ENCODE data around the gene UGT8. TPM values are rescaled to one million over a fixed set of nuclear protein-coding genes. Genes with fewer than 3 reads are reported as not detected.

The UGT8 gene
- polyA plus RNA-seq, 1 experiment: not detected

DNA sequence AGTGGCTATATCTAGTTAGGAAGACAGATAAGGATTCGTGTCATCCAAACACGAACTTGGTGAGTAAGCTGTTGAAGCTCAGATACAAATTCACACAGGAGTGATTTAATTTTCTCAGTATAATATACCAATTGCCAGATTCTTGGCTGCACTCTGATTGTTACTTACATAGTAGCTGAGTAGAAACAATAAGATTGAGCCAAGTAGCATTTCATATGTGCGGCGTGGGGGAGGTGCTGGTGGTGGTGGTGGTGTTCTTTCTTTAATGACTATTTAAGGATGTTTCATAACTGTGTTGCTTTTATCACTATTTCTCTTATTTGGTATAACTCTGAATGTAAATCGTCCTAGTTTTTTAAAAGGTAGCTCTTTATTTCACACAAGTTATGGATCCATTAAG, 102.9 kb downstream of the UGT8 start:
- H3K9me3 ChIP-seq (ENCODE audit: control insufficient read depth, insufficient read depth, low read length): no peaks in the 10 kb centered on the region
- no peak for DNase-seq (ENCODE audit: low read depth, low spot score)
- TF ChIP-seq CTCF (IDR thresholded peaks at IDR 0.05; ENCODE audit: low read depth, low read length): no peak
- H3K27ac ChIP-seq (ENCODE audit: low read depth, low read length): no peak overlapping the region
- ChIA-PET POLR2A (no interaction called here), CTCF (no interaction called here)
- H3K4me3 ChIP-seq (ENCODE audit: low read depth, low read length): no peak overlapping the region
- H3K27me3 ChIP-seq (ENCODE audit: control insufficient read depth, insufficient read depth, low read length): no peaks in the 10 kb centered on the region

DNA sequence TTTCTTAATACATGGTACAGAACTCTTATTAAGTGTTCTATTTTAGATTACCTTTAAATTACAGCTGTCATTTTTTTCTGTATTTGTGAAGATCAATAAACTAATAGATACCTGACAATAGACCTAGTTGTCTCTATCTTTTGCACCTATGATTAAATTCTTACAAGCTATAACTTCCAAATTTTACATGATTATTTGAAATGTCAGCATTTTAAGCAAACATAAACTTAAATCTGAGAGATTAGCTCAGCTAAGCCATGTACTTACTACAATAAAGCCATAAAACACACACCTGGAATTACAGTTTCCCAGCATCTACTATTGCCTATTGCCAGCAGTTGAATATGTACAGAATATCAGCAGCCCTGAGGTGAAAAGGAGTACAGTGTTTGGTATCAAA, 118.8 kb downstream of the UGT8 start:
- no peak for TF ChIP-seq CTCF (IDR thresholded peaks at IDR 0.05; ENCODE audit: low read depth, low read length)
- H3K27me3 ChIP-seq (ENCODE audit: control insufficient read depth, insufficient read depth, low read length): no peaks in the 10 kb centered on the region
- ChIA-PET POLR2A (no interaction called here), CTCF (no interaction called here)
- H3K27ac ChIP-seq (ENCODE audit: low read depth, low read length): no peak overlapping the region
- no peak for DNase-seq (ENCODE audit: low read depth, low spot score)
- H3K4me3 ChIP-seq (ENCODE audit: low read depth, low read length): no peak overlapping the region
- no peaks in the 10 kb centered on the region for H3K9me3 ChIP-seq (ENCODE audit: control insufficient read depth, insufficient read depth, low read length)

DNA sequence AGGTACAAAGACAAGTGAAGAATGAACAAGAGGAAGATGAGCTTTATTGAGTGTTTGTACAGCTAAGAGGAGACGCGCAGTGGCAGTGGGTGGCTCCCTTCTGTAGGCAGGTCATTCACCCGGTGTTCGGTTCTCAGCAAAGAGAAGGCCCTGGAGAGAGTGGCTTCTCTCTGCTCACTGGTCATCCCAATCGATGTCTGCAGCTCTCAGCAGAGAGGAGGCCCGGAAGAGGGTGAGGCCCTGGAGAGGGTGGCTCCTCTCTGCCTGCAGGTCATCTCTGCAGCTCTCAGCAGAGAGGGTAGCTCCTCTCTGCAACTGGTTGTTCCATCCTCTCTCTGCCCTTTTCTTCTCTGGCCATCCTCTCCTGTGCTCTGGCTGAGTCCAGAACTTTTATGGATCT, 126.5 kb downstream of the UGT8 start:
- H3K4me3 ChIP-seq (ENCODE audit: low read depth, low read length): no peak overlapping the region
- ChIA-PET CTCF (no interaction called here), POLR2A (no interaction called here)
- no peaks in the 10 kb centered on the region for H3K27me3 ChIP-seq (ENCODE audit: control insufficient read depth, insufficient read depth, low read length)
- no peak for DNase-seq (ENCODE audit: low read depth, low spot score)
- TF ChIP-seq CTCF (IDR thresholded peaks at IDR 0.05; ENCODE audit: low read depth, low read length): no peak
- H3K27ac ChIP-seq (ENCODE audit: low read depth, low read length): no peak overlapping the region
- no peaks in the 10 kb centered on the region for H3K9me3 ChIP-seq (ENCODE audit: control insufficient read depth, insufficient read depth, low read length)

DNA sequence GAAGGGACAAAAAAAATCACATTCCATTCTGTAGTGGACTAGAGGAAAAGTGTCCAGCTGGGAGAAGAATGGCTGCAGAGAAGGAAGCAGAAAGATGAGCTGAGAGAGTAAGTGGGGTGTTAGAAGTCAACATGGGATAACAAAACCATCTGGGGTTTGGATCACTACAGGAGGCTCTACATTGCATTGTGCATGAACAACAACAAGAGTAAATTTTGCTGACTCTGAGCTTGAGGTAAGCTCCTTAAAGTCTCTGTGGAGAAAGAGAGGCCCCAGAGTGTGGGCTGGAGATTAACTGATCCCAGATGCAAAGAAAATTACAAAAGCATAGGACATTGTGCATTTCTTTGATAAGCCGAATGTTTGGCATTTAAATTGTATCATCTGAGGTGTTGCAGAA, 128.9 kb downstream of the UGT8 start:
- DNase-seq (ENCODE audit: low read depth, low spot score): no peak
- Histone ChIP-seq H3K9me3 (ENCODE audit: control insufficient read depth, insufficient read depth, low read length) (no peaks in the 10 kb centered on the region), H3K4me3 (ENCODE audit: low read depth, low read length) (no peak overlapping the region), H3K27ac (ENCODE audit: low read depth, low read length) (no peak overlapping the region), H3K27me3 (ENCODE audit: control insufficient read depth, insufficient read depth, low read length) (no peaks in the 10 kb centered on the region)
- POLR2A ChIA-PET: no interaction called here
- CTCF ChIA-PET: interaction anchor here (0.8 kb wide), 1 partner anchor 10 kb away, joined by 3 read pairs; no protein-coding TSS in a partner anchor
- no peak for TF ChIP-seq CTCF (IDR thresholded peaks at IDR 0.05; ENCODE audit: low read depth, low read length)

Small RNA genes lying within 50 kb of the gene (small RNA-seq; reads per million reads assigned to genes)
- gene MIR577 (ENCODE audit: insufficient read length, low read depth): not detected

All from AG04450 (cell line).